Measurements from ENCODE around the gene MZF1.
"Not testable (repeated sequence)": the region's sequence is repeated elsewhere in the genome, so short reads cannot be mapped to it uniquely, and the experiment has no call there.

The MZF1 gene

GRCh38 chr19:58572818-58573657, at the start of gene MZF1:
Gene MZF1, minus strand, starts transcription at chr19:58573335. Its CDS starts 1,946 bp downstream, at chr19:58571389.
- DNase-seq: peak; percentile 100

DNA sequence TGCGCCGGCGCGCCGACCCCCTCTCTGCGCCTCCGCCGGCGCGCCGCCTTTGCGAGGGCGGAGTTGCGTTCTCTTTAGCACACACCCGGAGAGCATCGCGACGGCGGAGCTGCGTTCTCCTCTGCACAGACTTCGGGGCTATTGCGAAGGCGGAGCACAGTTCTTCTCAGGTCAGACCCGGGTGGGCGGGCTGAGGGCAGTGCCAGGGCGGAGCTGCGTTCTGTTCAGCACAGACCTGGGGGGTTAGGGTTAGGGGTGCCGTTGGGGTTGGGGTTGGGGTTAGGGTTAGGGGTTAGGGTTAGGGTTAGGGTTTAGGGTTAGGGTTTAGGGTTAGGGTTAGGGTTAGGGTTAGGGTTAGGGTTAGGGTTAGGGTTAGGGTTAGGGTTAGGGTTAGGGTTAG, 34.1 kb upstream of the MZF1 start:
- DNase-seq: not testable (repeated sequence)

- DNase-seq: not testable (repeated sequence)
These were observed 33.2 kb upstream of the MZF1 start for GRCh38 chr19:58606251-58606896.

- no peak for DNase-seq
These were observed 13.1 kb upstream of the MZF1 start for GRCh38 chr19:58586133-58586765.

DNA sequence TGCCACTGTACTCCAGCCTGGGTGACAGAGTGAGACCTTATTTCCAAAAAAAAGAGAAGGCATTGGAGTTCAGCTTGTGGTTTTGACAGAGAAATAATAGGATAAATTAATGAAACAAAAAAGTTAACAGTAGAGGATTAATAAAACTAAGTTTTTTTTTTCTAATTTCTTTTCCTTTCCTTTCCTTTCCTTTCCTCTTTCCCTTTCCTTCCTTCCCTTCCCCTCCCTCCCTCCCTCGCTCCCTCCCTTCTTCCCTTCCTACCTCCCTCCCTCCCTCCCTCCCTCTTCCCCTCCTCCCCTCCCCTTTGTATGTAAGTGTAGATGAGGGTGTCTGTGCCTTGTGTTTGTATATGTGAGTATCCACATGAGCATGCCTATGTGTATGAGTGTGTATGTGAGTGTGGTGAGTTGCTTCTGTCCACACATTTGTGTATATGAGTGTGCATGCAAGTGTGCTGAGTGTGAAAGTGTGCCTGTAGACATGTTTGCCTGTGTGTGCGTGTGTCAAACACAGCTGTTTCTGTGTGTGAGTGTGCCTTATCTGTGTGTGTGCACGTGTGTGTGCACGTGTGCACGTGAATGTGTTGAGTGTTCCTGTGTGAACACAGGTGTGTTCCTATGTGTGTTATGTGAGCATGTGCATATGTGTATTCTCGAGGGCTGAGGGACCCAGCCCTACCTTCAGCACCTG, 12.5 kb upstream of the MZF1 start:
- DNase-seq: no peak

DNA sequence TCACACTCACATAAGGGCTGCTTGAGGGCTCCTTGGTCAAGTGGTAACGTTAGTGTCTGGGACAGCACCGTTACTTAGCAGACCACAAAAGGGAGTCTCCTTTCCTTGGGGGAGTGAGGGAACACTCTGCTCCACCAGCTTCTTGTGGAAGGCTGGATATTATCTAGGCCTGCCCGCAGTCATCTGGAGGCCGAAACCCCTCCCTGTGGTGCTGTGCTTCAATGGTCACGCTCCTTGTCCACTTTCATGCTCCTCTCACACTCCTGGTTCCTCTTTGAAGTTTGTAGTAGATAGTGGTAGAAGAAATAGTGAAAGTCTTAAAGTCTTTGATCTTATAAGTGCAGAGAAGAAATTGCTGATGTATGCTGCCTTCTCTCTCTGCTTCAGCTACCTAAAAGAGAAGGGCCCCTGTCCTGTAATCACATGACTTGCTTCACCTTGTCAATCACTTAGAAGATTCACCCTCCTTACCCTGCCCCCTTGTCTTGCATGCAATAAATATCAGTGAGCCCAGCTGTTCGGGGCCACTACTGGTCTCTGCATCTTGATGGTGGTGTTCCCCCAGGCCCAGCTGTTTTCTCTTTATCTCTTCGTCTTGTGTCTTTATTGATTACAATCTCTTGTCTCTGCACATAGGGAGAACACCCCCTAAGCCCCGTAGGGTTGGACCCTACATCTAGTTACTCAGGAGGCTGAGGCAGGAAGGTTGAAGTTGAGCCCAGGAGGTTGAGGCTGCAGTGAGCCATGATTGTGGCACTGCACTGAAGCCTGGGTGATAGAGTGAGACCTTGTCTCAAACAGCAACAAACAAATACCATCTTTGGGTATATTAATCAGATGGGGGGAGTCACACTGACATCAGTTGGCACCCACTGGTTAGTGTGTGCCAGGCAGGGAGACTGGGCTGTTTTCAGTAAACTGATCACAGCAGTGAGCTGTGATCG, 11.6 kb upstream of the MZF1 start:
- DNase-seq: no peak

- no peak for DNase-seq
These were observed 9.8 kb upstream of the MZF1 start for GRCh38 chr19:58582985-58583384.

DNA sequence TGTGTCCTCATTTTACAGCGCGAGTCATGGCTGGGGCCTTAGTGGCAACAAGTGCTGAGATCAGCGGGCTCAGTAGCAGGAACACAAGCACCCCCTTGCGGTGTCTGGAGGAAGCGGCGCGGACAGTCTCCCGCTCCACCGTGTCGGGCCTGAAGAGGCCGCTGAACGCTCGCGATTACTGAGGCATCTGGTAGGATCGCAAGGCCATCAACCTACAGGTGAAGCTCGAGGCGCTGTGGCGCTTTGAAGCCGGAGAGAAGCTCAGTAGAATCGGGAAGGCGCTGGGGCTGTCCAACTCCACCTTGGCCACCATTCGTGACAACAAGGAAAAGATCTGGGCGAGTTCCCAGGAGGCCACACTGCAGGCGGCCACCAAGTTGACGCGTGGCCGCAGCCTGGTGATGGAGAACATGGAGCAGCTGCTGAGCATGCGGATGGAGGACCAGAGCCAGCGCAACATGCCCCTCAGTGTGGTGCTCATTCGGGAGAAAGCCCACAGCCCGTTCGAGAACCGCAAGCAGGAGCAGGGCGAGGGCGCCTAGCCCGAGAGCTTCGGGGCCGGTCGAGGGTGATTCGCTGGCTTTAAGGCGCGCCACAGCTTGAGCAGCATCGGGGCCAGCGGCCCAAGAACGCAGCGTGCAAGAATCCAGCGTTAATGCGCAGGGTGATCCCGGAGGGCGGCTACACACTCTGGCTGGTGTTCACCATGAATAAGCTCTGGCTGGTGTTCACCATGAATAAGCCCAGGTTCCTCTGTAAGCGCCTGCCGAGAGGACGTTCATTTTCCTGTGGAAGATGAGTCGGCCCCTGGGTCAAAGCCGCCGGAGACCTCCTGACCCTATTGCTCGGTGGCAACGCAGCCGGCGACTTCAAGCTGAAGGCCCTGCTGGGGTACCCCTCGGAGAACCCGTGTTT, 8.3 kb upstream of the MZF1 start:
- DNase-seq: peak; percentile 92

DNA sequence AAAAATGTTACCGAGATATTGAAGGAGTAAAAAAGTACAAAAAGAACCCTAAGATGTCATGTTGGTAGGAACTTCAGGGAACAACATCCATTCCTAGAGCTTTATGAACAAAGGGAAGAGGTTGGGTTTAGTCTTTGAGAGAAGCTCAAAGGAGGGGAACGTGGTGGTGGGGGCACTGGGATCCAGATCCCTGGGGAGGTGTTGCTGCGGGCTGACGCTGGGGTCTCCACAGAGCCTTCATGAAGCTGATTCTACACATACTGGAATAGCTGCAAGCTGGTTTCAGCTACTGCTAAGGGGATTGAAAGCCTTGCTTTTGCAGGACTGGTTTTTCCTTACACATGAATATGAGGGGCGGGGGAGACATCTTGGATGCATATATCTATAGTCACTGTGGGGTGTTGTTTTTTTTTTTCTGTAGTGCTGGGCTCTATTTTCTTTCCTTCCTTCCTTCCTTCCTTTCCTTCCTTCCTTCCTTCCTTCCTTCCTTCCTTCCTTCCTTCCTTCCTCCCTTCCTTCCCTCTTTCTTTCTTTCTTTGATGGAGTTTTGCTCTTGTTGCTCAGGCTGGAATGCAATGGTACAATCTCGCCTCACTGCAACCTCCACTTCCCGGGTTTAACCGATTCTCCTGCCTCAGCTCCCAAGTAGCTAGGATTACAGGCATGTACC, 6.5 kb upstream of the MZF1 start:
- no peak for DNase-seq

DNA sequence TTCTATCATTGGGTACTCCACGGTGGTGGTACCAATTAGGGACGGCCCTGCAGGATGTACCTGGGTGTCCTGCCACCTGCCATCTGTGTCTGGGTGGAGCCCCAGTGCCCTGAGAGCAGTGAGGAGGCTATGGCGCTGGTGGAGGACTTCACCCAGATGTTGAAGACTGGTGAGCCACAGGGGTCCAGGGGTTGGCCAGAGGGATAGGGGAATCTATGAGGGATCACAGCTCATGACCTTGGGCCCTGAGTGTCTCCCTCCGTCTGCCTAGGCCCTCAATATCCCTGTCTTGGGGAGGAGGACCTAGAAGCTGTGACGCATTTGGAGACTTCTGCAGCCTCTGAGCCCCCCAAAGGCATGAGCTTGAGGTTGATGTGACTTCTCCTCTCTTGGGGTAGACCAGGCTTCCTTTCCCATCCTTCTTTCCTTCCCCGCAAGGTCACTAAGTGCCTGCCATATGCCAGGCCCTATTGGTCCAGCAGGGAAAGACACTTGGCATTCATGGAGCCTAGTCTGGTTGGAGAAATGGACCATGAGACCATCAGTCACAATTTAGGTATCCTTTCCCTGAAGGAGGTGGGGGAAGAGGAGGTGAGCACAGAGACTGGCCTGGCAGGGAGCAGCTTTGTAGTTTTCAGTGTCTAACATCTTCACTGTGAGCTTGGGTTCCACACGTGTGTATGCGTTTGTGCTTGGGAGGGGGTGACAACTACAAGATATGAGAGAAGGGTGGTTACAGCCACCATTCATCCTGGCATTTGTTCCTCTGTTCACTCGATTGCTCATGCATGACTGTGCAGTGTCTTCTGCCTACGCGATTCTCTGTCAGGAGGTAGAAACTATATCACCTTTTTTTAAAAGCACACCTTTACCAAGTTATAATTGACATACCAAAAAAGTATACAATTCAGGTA, 5.1 kb upstream of the MZF1 start:
- no peak for DNase-seq

DNA sequence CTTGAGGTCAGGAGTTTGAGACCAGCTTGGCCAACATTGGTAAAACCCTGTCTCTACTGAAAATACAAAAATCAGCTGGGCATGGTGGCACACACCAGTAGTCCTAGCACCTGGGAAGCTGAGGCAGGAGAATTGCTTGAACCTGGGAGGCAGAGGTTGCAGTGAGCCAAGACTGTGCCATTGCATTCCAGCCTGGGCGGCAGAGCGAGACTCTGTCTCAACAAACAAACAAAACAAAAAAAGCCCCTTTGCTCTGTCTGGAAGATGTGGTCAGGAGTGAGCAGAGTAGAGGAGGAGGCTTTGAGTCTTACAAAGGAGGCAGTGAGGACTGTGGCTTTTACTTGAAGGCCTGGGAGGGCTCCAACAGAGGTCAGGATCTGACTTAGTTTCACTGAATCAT, 4.4 kb upstream of the MZF1 start:
- DNase-seq: not testable (repeated sequence)

GRCh38 chr19:58575183-58576041, 2.3 kb upstream of the MZF1 start:
- DNase-seq: peak; percentile 78

DNA sequence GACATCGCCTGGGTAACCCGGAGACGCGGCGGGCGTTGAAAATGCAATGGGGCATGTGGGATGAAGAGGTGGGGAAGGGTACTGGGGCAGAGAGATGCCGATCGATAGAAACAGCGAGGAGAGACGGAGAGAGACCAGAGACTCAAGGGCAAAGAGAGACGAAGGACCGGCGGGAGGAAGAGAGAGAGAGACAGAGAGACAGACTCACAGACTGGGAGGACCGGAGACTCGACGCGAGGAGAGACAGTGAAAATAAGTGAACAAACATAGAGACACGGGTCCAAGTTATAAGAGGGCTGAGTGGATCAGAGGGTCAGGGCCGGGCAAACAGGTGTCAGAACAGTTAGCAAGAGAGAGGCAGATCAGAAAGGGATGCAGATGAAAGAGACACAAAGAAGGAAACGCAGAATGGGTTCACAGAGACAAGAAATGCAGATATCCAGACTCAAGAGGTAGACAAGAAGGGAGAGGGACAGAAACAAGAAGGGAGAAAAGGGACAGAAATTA, 576 bp upstream of the MZF1 start:
- no peak for DNase-seq

DNA sequence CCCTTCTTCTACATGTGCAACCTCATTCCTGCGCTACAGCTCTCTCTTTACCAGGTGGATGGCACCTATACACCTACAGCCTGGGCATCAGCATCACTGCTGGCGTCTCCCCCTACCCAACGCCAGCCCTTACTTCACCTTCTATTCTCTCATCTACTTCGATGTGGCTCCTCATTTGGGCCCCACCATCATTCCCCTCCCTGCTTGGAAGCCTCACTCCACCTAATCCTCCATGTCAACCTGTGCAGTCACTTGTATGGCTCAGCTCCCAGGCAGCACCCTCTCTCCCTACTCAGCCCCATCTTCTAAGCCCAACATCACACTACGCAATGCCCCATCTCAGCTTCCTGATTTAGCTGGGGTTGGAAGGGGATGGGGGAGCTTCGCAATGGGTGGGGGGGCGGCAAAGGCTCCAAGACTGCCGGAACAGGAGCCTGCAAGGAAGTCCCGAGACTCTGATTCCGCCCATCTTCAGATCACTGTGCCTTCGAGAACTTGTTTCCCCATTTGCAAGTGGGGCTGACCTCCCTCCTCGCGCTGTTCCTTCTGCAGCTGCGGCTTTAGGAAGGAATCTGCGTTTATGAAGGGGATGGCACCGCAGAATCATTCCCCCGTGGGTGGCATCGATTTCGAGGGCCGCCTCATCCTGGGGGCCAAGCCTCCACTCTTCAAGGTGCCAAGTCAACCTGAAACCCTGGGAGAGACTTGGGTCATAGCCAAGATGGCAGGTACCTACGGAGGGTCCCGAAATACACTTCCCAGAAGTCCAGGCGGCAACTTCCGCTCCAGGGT, 913 bp downstream of the MZF1 start:
- no peak for DNase-seq

DNA sequence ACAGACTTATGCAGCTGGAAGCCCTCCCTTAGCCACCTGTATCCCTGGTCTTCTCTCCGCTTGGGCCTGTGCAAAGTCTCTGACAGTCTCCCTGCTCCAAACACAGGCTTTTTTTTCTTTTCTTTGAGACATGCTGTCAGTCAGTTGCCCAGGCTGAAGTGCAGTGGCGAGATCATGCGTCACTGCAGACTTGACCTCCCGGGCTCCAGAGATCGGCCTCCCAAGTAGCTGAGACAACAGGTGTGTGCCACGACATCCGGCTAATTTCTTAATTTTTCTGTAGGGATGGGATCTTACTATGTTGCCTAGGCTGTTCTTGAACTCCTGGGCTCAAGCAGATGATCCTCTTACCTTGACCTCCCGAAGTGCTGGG, 1.6 kb downstream of the MZF1 start:
- DNase-seq: peak; percentile 16

GRCh38 chr19:58570770-58571574, 2.2 kb downstream of the MZF1 start:
- peak; percentile 16 for DNase-seq
